GM12878 (cell line): ENCODE data around the gene TIMM17A. TPM values are rescaled to one million over a fixed set of nuclear protein-coding genes. Genes with fewer than 3 reads are reported as not detected.
A peak's percentile ranks its signal among the peaks of the same experiment; 100 is the strongest.

Source experiments
- ATAC-seq: fragments of 200-7000 bp; cut with Tn5 transposase; 3 replicates; pipeline ENCODE4 v1.9.1; 2020; ENCODE audit warnings: mild to moderate bottlenecking, moderate library complexity
- BruUV-seq: library from RNA; stranded (reverse); fragments of 400-500 nt; replicated peaks from 2 replicates; lab custom pipeline; 2021; lab: Mats Ljungman, UMichigan
- CTCF ChIA-PET: fragments of 300-600 bp; sonication (Branson Sonifier 250); formaldehyde crosslinking; extraction: SDS; loops from one replicate; lab custom pipeline; 2021; ENCODE audit warnings: inconsistent platforms; lab: Yijun Ruan, JAX
- POLR2A ChIA-PET: fragments of 350-600 bp; formaldehyde crosslinking; extraction: SDS; loops from one replicate; lab custom pipeline; 2021; ENCODE audit warnings: inconsistent platforms; lab: Charles Lee
- RAD21 ChIA-PET: fragments of 300-600 bp; sonication (Branson Sonifier 250); formaldehyde crosslinking; loops from one replicate; lab custom pipeline; 2023; ENCODE audit warnings: antibody characterized with exemption; ENCODE audit not compliant: unreplicated experiment; lab: Charles Lee
- SMC1A ChIA-PET: fragments of 300-600 bp; sonication (Branson Sonifier 250); formaldehyde crosslinking; loops from one replicate; lab custom pipeline; 2023; ENCODE audit not compliant: unreplicated experiment, uncharacterized antibody; lab: Charles Lee
- DNase-seq: peaks from one replicate; pipeline ENCODE4 v3.0.0-alpha.2; 2011; ENCODE audit warnings: low read depth, low spot score
- FAIRE-seq: peaks from 3 replicates; lab custom pipeline; 2011; peaks lifted over from hg19 to GRCh38; lab: Jason Lieb, UNC
- H2AFZ ChIP-seq: 2 replicates; pipeline ENCODE4 v1.6.0; 2011; ENCODE audit warnings: low read depth, low read length, control low read depth; ENCODE audit not compliant: control insufficient read depth
- H3K27ac ChIP-seq: 2 replicates; pipeline ENCODE4 v1.5.1; 2011; ENCODE audit warnings: control low read depth; ENCODE audit not compliant: control insufficient read depth, insufficient read depth
- H3K27me3 ChIP-seq, 2 experiments: replicated peaks in 1 of 2; 2 replicates each; pipeline versions ENCODE4 v1.6.0 to v1.6.1; 2011; ENCODE audit warnings: low read length in 1 of 2; ENCODE audit not compliant: control insufficient read depth in 2 of 2, insufficient read depth in 2 of 2
- H3K36me3 ChIP-seq, 2 experiments: 2 replicates each; pipeline ENCODE4 v1.5.1; 2011; ENCODE audit warnings: low read length in 1 of 2; ENCODE audit not compliant: control insufficient read depth in 2 of 2, insufficient read depth in 2 of 2
- H3K4me1 ChIP-seq: 2 replicates; pipeline ENCODE4 v1.6.1; 2011; ENCODE audit warnings: mild to moderate bottlenecking, low read length, moderate library complexity, mixed read lengths; ENCODE audit not compliant: control insufficient read depth, insufficient read depth
- H3K4me2 ChIP-seq: 2 replicates; pipeline ENCODE4 v1.6.0; 2011; ENCODE audit warnings: control low read depth; ENCODE audit not compliant: control insufficient read depth, insufficient read depth
- H3K4me3 ChIP-seq: fragments of 200-600 bp; sonication (generic); 2 replicates; pipeline ENCODE4 v1.5.1; 2016
- H3K79me2 ChIP-seq: 2 replicates; pipeline ENCODE4 v1.6.0; 2011; ENCODE audit warnings: low read length; ENCODE audit not compliant: control insufficient read depth, insufficient read depth
- H3K9ac ChIP-seq: 2 replicates; pipeline ENCODE4 v1.8.0; 2011; ENCODE audit warnings: low read length, control low read depth, mixed read lengths; ENCODE audit not compliant: control insufficient read depth, insufficient read depth
- H3K9me3 ChIP-seq: replicated peaks from 3 replicates; pipeline ENCODE4 v1.5.1; 2011; ENCODE audit warnings: mild to moderate bottlenecking, low read length; ENCODE audit not compliant: control insufficient read depth, insufficient read depth
- H4K20me1 ChIP-seq: 2 replicates; pipeline ENCODE4 v1.6.0; 2011; ENCODE audit not compliant: control insufficient read depth, insufficient read depth
- BHLHE40 ChIP-seq, 2 experiments: fragments of 450-650 bp in 1 of 2; IDR thresholded peaks; 2 replicates each; pipeline ENCODE4 v1.6.1; 2011 to 2017; ENCODE audit warnings: low read depth in 2 of 2, borderline replicate concordance in 1 of 2, improper control_type of control experiment in 1 of 2, low read length in 1 of 2, mild to moderate bottlenecking in 1 of 2
- EGR1 ChIP-seq, 2 experiments: IDR thresholded peaks; 1 replicate in 1 of 2; 2 replicates in 1 of 2; pipeline ENCODE4 v1.6.1; 2011 to 2012; ENCODE audit warnings: low read depth in 2 of 2, low read length in 2 of 2, borderline replicate concordance in 1 of 2, mild to moderate bottlenecking in 1 of 2, moderate library complexity in 1 of 2
- IRF4 ChIP-seq: IDR thresholded peaks from 2 replicates; pipeline ENCODE4 v1.6.1; 2011; ENCODE audit warnings: low read depth, low read length
- KDM1A ChIP-seq: fragments of 200-600 bp; sonication (generic); IDR thresholded peaks from 2 replicates; pipeline ENCODE4 v1.6.1; 2016; ENCODE audit warnings: borderline replicate concordance
- RUNX3 ChIP-seq: IDR thresholded peaks from 2 replicates; pipeline ENCODE4 v1.6.1; 2012; ENCODE audit warnings: low read length, inconsistent platforms
- SMARCA5 ChIP-seq: fragments of 450-650 bp; IDR thresholded peaks from 2 replicates; pipeline ENCODE4 v1.6.1; 2017; ENCODE audit warnings: mild to moderate bottlenecking
- ZNF384 ChIP-seq: IDR thresholded peaks from 2 replicates; pipeline ENCODE4 v1.6.1; 2012; ENCODE audit warnings: low read depth, mild to moderate bottlenecking, low read length, improper control_type of control experiment, borderline replicate concordance
- ZZZ3 ChIP-seq: IDR thresholded peaks from 2 replicates; pipeline ENCODE4 v1.6.1; 2011; ENCODE audit warnings: low read depth; ENCODE audit not compliant: control insufficient read depth, insufficient read length
- WGBS: methylation state at CpG from one replicate; pipeline ENCODE4 v1.1.6; 2016; ENCODE audit warnings: low lambda C conversion rate; ENCODE audit not compliant: insufficient replicate concordance, insufficient coverage; ENCODE audit errors: missing lambda C conversion rate; 5-methylcytosine and 5-hydroxymethylcytosine counted together
- in situ Hi-C: fragments of 300-500 bp; cut with MboI; formaldehyde crosslinking; loops from 9 replicates; pipeline ENCODE4 v1.14.3; 2018; ENCODE audit warnings: mixed read lengths
- intact Hi-C: fragments of 100-400 bp; cut with micrococcal nuclease; formaldehyde crosslinking; loops from one replicate; pipeline ENCODE4 v1.14.2; 2022; ENCODE audit not compliant: unreplicated experiment
- polyA plus RNA-seq, 11 experiments: library from polyadenylated mRNA; depleted of rRNA in 4 of 11; unstranded in 6 of 11; stranded (reverse) in 5 of 11; fragments of >200 nt; fragmentation: Nextera tagmentation in 4 of 11; fragmentation: Illumina TruSeq in 1 of 11; extraction: Ambion mirVana in 4 of 11; extraction: Trizol in 1 of 11; gene quantifications; 1 replicate in 1 of 11; 2 replicates in 10 of 11; pipeline versions ENCODE4 v1.2.1 to v1.2.3, GENCODE V29; 2011 to 2016; ENCODE audit warnings: inconsistent platforms in 2 of 11, missing spikeins in 2 of 11, low read depth in 1 of 11
- total RNA-seq, 4 experiments: library from RNA; depleted of rRNA in 3 of 4; stranded (reverse); fragments of >200 nt in 3 of 4; fragmentation: Illumina TruSeq in 1 of 4; extraction: Trizol in 1 of 4; gene quantifications; 2 replicates each; pipeline versions ENCODE4 v1.2.1 to v1.2.3, GENCODE V29; 2013 to 2021
- TF ChIP-seq, protein P1 (sequence below), 3 experiments: IDR thresholded peaks in 2 of 3; conservative IDR thresholded peaks in 1 of 3; 2 replicates each; pipeline ENCODE4 v1.5.1; 2011; ENCODE audit warnings: low read depth in 3 of 3, low read length in 3 of 3, mild to moderate bottlenecking in 3 of 3, control low read depth in 2 of 3, moderate library complexity in 2 of 3, inconsistent platforms in 1 of 3, mixed read lengths in 1 of 3; ENCODE audit not compliant: control insufficient read depth in 2 of 3, insufficient read depth in 1 of 3; ENCODE audit errors: extremely low read depth in 1 of 3
- TF ChIP-seq, protein P2 (sequence below): IDR thresholded peaks from 2 replicates; pipeline ENCODE4 v1.6.1; 2011; ENCODE audit warnings: low read depth, low read length, improper control_type of control experiment, borderline replicate concordance

Gene TIMM17A
- total and polyA plus RNA-seq, 10 of the 15 experiments (the other 5 are each of a cell fraction or from before 2014, with no cell fraction given): 68.6 to 357 (median 92.4) TPM

DNA sequence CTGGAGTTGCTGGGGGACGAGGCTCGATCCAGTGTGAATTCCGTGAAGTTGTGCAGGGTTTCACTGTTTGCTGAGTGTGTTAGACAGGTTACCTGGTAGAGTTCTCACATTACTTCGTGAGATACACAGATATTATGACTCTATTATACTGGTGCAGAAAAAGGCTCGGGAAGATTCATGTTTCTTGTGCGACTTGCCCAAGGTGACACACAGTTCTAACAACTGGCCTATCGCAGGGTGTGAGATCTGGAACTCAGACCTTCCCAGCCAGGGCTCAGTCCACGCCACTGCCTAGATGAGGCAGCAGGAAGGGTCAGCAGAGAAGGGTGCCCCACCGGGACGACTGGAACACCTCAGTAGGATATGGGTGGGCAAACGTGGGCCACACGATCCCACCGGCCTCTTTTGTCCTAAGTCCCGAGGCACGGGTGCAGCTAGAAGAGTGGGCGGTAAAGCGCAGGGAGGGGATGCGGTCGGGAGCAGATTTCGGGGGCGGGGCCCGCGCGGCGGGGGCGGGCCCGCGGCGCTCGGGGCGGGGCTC lies 26.8 kb downstream of the TIMM17A start:
- H3K79me2 ChIP-seq: peaks cover 22% of the 10 kb centered on the region
- peak; percentile 19; the same call in 2 of the 3 replicates for ATAC-seq

More for the DNA sequence above, 26.8 kb downstream of the TIMM17A start:
- DNase-seq: no peak
- TF ChIP-seq, protein P1, sequence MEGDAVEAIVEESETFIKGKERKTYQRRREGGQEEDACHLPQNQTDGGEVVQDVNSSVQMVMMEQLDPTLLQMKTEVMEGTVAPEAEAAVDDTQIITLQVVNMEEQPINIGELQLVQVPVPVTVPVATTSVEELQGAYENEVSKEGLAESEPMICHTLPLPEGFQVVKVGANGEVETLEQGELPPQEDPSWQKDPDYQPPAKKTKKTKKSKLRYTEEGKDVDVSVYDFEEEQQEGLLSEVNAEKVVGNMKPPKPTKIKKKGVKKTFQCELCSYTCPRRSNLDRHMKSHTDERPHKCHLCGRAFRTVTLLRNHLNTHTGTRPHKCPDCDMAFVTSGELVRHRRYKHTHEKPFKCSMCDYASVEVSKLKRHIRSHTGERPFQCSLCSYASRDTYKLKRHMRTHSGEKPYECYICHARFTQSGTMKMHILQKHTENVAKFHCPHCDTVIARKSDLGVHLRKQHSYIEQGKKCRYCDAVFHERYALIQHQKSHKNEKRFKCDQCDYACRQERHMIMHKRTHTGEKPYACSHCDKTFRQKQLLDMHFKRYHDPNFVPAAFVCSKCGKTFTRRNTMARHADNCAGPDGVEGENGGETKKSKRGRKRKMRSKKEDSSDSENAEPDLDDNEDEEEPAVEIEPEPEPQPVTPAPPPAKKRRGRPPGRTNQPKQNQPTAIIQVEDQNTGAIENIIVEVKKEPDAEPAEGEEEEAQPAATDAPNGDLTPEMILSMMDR (IDR thresholded peaks at IDR 0.05 in 2 of 3, conservative IDR thresholded peaks at IDR 0.05 in 1 of 3; ENCODE audit: control insufficient read depth in 2 of 3, extremely low read depth in 1 of 3, insufficient read depth in 1 of 3, low read depth in 3 of 3, low read length in 3 of 3): no peak
- peak in 1 of 2 experiments; percentile 90; a peak in 2 of 3 replicates for TF ChIP-seq EGR1 (IDR thresholded peaks at IDR 0.05; ENCODE audit: borderline replicate concordance in 1 of 2, low read depth in 2 of 2, low read length in 2 of 2)
- TF ChIP-seq BHLHE40 (IDR thresholded peaks at IDR 0.05; ENCODE audit: borderline replicate concordance in 1 of 2, low read depth in 2 of 2, low read length in 1 of 2): peak; percentile 39 to 51; a peak in 2 of 4 replicates
- TF ChIP-seq IRF4: no peak
- TF ChIP-seq, protein P2, sequence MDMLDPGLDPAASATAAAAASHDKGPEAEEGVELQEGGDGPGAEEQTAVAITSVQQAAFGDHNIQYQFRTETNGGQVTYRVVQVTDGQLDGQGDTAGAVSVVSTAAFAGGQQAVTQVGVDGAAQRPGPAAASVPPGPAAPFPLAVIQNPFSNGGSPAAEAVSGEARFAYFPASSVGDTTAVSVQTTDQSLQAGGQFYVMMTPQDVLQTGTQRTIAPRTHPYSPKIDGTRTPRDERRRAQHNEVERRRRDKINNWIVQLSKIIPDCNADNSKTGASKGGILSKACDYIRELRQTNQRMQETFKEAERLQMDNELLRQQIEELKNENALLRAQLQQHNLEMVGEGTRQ: no peak
- no peak for TF ChIP-seq KDM1A
- 0 out of 2 replicates have a peak, but pooled peaks have one; percentile 4 for TF ChIP-seq RUNX3
- no peak for TF ChIP-seq ZZZ3
- TF ChIP-seq SMARCA5: 0 out of 2 replicates have a peak, but pooled peaks have one; percentile 3
- no peak for TF ChIP-seq ZNF384
- Histone ChIP-seq H3K4me2 (peak overlapping the region; percentile 79), H3K9me3 (no peaks in the 10 kb centered on the region), H3K4me3 (peak overlapping the region; percentile 82), H3K9ac (peak overlapping the region; percentile 80; the same call in 1 of the 2 replicates), H3K36me3 (no peaks in the 10 kb centered on the region), H2AFZ (peak overlapping the region; percentile 37), H3K27me3 (0 out of 4 replicates have a peak, but pooled peaks cover 0 to 2% of the 10 kb centered on the region in 2 experiments), H3K4me1 (peaks cover 3% of the 10 kb centered on the region), H3K27ac (no peak overlapping the region), H4K20me1 (no peaks in the 10 kb centered on the region)
- RAD21 ChIA-PET: interaction anchor here (0.9 to 1.4 kb wide), 2 partner anchors 28 to 86 kb away, joined by 4 to 5 read pairs; partner anchors contain the start of gene ELF3
- CTCF ChIA-PET: interaction anchor here (0.5 to 3.3 kb wide), 6 partner anchors 9 to 136 kb away, joined by 3 to 18 read pairs (median 7); no protein-coding TSS in a partner anchor
- intact Hi-C loops: loop anchor here (2.0 kb wide), 1 partner anchor 27 kb away; the partner anchor contains the start of gene TIMM17A
- no TSS peak for BruUV-seq
- 8% methylated on average over 17 of the region's 31 CpGs for WGBS
- SMC1A ChIA-PET: interaction anchor here (1.3 to 1.6 kb wide), 3 partner anchors 10 to 16 kb away, joined by 4 to 7 read pairs (median 5); no protein-coding TSS in a partner anchor
- POLR2A ChIA-PET: no interaction called here
- FAIRE-seq: no peak
- in situ Hi-C loops: no loop called here
